NK-92 treated with Interleukin-12 subunit alpha and Interleukin-12 subunit beta, amount 100 ng/mL, for 24 hours (cell line): ENCODE data around the gene NPPC.
"Not testable (repeated sequence)": the region's sequence is repeated elsewhere in the genome, so short reads cannot be mapped to it uniquely, and the experiment has no call there.

ENCODE experiments used
- DNase-seq: peaks from one replicate; lab custom pipeline; 2025; lab: John Stamatoyannopoulos, UW

NPPC gene, protein sequence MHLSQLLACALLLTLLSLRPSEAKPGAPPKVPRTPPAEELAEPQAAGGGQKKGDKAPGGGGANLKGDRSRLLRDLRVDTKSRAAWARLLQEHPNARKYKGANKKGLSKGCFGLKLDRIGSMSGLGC

DNA sequence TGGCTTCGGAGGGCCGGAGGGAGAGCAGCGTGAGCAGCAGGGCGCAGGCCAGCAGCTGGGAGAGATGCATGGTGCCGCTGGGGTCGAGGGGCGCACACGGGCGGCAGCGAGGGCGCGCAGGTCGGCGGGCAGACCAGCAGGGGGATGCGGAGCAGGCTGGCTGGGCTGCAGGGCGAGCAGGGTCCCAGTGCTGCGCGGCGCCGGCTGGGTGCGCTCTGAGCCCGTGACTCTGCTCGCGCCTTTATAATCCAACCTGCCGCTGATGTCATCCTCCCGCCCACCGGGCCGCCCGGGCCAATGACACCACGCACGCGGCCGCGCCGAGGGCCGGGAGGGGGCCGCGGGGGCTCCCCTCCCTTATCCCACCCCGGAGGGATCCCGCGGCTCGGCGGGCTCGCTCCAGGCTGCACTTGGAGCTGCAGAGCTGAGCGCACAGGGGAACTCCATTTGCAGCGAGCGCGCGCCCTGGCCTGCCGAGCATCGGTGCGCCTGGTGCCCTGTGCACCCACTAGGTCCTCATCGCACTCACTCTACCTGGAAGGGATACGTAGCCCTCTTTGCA, at the start of gene NPPC:
Gene NPPC, minus strand, starts transcription at position 217 of the 562 bp plus-strand sequence. Its CDS starts 147 bp downstream, at position 70.
- DNase-seq: no peak

DNA sequence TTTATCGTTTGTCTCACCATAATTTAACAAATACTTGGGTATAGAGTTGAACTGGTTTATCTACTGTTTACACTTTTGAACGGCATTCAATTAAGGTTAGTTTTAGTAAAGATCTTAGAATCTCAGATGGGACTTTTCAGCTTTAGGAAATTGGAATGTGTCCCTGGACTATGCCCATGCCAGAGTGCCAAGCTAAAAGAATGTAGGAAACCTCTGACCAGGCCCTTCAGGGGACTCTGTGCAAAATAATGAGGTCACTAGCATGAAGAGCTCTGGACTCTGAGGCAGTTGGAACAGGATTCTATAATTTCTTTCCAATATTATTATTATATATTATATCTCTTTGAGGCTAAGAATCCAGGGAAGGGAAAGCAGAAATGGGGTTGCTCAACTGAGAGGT, 48.8 kb upstream of the NPPC start:
- no peak for DNase-seq

DNA sequence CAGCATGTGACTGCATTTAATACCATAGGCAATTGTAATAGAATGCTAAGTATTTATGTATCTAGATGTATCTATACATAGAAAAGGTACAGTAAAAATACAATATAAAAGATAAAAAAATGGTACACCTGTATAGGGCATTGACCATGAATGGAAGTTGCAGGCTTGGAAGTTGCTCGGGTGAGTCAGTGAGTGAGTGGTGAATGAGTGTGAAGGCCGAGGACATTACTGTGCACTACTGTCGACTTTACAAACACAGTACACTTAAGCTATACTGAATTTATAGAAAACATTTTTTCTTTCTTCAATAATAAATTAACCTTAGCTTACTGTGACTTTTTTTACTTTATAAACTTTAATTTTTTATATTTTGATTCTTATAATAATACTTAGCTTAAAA, 44.3 kb upstream of the NPPC start:
- DNase-seq: no peak

DNA sequence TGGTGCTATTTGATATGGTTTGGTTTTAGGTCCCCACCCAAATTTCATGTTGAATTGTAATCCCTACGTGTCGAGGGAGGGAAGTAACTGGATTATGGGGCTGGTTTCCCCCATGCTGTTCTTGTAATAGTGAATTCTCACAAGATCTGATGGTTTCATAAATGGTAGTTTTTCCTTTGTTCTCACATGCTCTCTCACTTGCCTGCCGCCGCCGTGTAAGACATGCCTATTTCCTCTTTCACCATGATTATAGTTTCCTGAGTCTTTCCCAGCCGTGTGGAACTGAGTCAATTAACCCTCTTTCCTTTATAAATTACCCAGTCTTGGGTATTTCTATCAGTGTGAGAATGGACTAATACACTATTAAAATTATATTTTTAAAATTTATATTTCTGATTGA, 42.6 kb upstream of the NPPC start:
- DNase-seq: no peak

DNA sequence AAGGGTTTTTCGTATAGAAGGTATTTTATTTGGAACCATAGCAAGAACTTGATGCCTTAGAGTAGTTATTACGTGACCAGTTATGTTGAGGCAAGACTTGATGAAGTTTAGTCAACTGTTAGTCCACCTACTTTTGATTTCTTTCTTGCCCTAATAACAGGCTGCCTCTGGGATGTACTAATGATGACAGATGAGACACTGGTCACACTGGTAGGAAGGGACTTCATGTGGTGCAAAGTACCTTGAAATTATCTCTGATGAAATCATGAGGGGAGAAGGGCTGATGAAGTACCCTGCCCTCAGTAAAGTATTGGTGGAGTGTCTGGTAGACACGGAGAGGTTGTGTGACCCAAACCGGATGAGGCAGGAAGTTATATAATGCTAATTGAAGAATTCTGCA, 40.7 kb upstream of the NPPC start:
- no peak for DNase-seq

DNA sequence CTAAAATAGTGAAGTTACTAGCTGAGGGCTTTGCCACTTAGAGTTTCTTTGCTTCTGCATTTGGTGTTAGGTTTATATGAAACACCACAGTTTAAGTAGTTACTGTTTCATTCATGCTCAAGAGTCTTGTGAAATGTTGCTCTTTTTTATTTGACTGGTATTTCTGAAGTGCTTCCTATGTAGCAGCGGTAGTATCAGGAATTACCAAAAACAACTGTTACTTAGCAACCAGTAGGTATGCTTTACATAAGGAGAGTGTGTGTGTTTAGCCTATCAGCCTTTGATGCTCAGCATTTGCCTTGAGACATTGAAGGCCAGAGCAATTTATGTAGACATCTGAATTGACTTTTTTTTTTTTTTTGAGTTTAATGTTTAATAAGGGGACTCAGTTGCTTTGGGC, 38.9 kb upstream of the NPPC start:
- DNase-seq: no peak

DNA sequence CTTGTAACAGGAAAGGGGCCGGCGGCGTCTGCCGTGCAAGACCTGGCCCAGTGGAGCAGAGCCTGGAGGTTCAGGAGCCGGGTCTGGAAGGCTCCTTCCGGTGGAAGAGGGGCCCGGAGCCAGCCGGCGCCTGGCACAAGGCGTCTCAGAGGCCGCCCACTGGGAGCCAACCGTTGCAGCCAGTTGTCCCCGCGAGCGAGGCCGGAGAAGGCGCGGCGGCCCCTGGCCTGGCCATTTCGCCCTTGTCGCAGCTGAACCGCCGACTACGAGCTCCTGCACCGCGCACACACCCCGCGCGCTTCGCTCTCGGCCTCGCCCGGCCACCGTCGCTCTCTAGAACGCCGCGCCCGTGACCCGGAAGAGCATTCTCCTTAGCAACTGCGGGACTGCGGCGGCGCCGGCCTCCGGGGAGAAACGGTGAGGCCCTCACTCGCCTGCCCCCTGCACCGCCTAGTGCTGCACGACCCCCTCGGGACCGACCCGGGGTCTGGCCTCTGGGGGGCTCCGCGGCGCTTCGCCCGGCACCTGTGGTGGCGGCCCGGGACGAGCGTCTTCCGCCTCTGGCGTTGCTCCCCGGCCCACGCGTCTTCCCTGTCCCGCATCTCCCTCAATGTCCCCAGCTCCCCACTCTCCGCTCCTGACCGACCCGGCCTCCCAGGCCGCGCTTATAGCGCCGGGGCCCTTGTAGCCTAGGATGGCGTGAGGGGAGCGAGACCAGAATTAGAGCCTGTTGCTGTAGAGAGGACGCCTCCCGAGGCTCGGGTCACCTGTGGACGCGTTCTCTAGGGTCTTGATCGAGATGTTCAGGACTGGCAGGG, 35.4 kb upstream of the NPPC start, which contains the start of gene DIS3L2:
Gene DIS3L2, plus strand, starts transcription at position 365 of the 818 bp plus-strand sequence. CDS start 53,215 bp downstream, outside the sequence.
- DNase-seq: peak; percentile 69

DNA sequence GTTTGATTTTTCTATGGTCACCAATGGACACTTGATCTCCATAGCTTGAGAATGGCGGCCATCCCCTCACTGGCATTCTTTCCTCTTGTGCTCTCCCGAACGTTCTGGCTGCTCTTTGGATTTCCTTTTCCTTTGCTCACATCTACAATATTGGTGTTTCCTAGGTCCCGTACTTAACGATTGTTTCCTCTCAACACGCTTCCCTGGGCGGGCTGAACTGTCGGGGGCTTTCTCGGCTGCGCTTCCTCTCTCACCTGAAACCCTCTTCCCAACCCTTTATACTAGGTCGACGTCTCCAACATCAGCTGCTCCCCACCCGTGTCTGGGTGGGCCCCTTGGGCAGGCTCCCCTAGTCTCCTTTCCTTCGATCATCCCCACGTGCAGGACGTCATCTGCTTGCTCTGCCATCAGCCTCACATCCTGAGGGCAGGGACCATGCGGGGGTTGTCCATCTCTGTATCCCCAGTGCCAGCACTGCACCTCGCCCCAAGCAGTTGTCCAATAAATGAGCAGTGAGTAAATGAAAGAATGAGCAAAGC, 34.7 kb upstream of the NPPC start:
- DNase-seq: no peak

DNA sequence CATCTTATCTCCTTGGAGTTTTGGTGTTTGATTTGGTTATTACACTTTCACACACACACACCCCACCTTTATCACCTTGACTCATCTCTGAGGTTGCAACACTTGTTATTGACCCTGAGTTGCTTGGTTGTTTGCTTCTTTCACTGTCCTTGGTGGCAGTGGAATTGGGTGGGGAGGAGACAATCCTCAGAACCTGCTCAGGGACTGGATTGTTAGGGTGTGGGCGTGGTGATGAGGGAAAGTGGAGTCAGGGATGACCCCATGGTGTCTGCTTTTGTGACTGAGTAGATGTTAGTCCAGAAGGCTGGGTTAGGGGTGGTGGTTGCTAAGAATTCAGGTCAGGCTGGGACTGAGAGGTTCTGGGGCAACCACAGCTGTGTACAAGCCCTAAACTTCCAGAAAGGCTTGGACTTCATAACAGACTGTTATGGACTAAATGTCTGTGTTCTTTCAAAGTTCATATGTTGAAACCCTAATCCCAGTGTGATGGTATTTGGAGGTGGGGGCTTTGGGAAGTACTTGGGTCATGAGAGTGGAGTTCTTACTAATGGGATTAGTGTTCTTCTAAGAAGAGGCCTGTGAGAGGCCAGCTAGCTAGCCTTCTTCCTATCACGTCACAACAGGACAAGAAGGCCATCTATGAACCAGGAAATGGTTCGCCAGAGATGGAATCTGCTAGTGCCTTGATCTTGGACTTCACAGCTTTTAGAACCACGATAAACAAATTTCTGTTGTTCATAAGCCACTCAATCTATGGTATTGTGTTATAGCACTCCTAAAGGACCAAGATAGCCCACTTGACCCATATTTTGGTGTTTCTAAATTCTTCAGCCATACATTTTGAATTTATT, 31.9 kb upstream of the NPPC start:
- DNase-seq: no peak

DNA sequence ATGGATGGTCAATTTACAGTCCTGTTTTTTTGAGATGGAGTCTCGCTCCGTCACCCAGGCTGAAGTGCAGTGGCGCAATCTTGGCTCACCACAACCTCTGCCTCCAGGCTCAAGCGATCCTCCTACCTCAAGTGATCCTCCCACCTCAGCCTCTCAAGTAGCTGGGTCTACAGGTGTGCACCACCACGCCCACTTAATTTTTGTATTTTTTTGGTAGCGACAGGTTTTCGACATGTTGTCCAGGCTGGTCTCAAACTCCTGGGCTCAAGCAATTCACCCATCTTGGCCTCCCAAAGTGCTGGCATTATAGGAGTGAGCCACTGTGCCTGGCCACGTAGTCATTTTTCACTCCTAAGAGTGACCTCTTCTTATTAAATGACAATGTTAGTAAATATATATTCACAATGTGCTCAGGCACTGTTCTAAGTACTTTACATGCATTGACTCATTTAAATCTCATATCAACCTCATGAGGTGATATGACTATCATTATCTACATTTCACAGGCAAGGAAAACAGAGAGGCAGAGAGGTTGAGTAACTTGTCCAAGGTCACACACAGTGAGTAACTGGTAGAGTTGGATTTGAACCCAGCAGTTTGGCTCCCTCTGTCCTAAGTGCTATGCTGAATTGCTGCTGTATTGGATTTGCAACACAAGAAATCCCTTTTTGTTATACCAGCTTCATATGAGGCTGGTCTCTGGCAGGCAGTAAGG, 29.7 kb upstream of the NPPC start:
- no peak for DNase-seq

DNA sequence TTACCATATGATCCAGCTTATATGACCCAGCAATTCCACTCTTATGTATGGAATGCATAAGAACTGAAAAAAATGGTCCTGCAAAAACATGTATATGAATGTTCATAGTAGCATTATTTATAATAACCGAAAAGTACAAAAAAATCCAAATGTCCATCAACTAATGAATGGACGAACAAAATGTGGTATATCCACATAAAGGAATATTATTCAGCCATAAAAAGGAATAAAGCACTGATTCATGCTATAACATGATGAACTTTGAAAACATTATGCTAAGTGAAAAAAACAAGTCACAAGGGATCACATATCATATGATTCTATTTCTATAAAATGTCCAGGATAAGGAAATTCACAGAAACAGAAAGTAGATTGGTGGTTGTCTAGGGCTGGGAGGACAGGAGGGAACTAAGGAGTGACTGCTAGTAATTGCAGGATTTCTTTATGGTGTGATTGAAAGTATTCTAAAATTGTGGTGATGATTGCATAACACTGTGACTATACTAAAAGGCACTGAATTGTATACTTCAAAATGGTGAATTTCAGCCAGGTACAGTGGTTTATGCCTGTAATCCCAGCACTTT, 25.3 kb upstream of the NPPC start:
- no peak for DNase-seq

DNA sequence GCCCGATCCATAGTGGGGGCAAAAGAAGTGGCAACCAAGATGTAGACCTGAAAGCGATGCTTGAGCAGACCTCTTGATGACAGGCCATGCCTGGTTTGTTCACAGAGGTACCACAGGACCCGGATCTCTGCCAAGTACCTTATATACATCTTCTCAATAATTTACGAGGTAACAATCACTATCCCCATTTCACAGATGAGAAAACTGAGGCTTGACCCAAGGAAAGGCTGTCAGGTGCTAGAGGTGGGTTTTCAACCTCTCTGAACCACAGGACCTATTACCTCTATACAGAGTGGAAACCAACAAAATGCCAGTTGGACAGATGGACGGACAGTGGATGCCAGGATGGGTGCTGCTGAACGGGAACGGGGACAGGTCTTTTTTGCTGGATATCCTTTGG, 21.5 kb upstream of the NPPC start:
- no peak for DNase-seq

DNA sequence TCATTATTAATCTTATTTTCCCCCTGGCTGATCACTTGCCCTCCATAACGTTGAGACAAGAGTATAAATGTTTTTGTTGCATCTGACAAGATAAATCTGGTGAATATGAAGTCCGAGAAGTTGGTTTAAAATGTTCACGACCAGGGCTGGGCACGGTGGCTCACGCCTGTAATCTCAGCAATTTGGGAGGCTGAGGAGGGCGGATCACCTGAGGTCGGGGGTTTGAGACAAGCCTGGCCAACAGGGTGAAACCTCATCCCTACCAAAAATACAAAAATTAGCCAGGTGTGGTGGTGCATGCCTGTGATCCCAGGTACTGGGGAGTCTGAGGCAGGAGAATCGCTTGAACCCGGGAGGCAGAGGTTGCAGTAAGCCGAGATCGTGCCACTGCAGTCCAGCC, 20.9 kb upstream of the NPPC start:
- DNase-seq: not testable (repeated sequence)

DNA sequence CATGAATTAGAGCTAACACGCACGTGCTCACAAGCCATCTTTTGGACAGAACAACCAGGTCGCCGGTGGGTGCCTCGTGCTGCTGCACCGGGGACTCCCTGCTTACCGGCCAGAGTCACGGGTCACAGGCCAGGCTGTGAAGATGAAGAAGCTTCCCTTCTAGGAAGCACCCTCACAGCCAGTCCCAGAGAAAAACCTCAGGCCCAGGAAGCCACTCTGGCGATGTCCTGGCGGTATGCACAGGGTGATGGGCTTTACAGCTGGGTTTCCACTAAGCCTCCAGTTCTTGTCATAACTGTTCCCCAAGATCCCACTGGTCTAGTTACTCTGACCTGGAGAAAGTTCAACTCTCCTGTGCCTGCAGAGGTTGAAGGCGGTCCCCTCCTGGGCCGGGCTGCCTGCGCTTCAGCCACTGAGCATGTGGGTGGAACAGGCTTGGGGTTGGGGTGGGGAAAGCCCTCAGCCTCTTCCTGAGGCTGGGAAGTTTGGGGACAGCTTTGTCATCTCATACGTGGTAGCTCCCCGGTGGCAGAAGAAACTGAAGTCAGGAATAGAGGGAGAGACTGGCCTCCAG, 20.1 kb upstream of the NPPC start:
- DNase-seq: no peak

DNA sequence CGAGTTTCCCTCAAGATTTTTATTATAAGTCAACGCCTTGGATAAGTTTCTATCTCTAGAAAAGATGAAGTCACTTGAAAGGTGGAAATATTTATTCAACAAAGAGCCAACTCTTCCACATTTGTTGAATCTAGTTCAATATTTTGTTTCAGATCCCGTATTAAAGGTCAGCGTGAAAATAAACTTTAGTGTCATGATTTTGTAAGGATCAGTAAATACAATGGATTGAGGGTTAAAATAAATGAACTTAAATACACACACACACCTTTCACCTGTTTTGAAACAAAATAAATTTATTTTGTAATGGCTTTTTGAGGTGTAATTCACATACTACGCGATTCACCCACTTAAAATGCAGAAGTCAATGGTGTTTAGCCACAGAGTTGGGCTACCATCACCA, 16.0 kb upstream of the NPPC start:
- DNase-seq: no peak

DNA sequence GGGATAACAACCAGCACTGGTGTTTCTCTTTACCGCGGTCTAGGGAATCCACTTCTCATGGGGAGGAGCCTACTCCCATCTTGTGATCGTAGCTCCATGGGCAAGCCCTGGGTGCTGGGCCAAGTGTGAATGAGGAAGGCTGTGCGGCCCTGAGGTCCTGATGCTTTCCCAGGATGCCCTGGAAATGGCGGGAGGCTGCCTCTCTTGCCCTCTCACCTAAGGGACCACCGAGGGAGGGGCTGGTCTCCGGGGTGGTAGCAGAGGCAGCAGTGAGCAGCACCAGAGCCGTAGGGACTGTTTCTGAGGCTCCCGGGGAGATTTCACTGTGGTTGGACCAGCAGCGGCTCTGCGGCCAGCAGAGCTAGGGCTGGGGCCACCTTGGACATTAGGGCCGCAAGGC, 15.5 kb upstream of the NPPC start:
- DNase-seq: no peak

DNA sequence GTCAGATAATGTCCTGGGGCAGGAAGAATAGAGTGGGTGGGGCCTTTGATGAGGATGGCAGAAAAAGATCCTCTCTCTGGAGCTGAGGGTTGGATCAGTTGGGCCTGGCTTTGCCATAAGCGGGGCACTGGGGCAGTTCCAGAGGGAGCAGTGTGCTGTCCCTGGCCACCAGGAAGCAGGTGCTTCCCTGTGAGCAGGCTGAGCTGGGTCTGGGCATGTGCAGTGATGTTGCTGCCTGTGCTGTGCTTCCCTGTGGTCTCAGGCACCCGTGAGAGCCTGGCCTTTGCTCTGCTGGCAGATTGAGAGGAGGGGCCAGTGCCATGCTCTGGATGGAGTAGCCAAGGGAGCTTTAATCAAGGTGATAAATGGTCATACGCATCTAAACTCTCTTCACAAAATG, 14.6 kb upstream of the NPPC start:
- no peak for DNase-seq

DNA sequence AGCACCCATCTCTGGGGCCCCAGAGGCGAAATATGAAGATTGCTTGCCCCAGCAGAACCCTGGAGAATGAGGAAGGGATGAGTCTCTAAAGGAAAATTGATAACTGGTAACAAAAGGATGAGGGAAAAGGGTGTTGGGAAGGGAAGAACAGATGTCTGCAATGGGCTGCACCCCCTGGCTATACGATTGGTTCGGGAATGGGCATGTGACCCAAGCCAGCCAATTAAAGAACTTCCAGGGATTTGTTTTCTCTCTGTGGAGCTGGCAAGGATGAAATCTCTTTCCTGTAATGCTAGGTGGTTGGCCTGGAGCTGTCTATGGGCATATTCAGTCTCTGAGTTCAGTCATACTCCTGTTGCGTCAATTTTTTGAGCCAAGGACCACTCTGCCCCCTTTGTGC, 12.8 kb upstream of the NPPC start:
- no peak for DNase-seq

DNA sequence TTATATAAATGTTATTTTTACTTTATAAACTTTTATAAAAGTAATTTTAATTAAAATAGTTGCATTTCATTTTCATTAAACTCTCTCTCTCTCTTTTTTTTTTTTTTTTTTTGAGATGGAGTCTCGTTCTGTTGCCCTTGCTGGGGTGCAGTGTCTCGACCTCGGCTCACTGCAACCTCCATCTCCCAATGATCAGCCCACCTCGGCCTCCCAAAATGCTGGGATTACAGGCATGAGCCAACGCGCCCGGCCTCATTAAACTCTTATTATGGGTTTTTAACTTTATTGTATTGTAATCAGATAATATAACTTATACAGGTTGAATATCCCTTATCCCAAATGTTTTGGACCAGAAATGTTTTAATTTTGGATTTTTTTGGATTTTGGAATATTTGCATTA, 10.9 kb upstream of the NPPC start:
- no peak for DNase-seq

DNA sequence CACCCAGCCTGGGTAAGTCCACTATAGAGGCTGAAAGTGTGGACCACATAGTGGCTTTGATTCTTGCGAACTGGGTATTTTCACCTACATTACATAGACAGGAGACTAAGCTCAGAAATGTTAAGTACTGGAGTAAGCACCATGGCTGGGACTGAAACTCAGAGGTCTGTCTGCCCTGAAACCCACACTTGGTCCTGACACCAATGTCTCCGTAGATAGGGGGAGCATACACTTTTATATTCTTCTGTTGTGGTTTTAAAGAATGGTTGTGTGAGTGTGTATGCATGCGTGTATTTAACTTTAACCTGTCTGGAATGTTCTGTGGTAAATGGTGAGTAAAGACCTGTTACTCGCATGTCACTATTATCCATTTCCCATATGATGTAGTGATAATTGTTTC, 10.3 kb upstream of the NPPC start:
- DNase-seq: no peak

DNA sequence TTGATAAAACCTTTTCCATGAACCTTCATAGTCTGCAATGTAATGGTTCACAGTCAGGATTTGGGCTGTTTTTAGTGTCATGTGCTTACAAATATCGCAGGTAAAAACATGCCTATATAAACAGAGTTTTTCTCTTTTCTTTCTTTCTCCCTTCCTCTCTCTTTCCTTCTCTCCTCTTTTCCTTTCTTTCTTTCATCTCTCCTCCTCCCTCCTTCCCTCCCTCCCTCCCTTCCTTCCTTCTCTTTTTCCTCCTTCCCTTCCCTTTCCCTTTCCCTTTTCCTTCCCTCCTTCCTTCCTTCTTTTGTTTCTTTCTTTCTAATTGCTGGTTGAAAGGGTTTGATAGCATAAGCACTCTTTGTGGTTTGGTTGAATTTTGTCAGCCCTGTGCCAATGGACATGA, 9.6 kb upstream of the NPPC start:
- no peak for DNase-seq
